ENCODE measurements around the gene ZBTB38. TPM values are rescaled to one million over a fixed set of nuclear protein-coding genes. Genes with fewer than 3 reads are reported as not detected.

Gene ZBTB38
- total RNA-seq, 1 donor from 2014 or later = 116 TPM

- intact Hi-C loops (cut with micrococcal nuclease) = loop anchor here (5.0 kb wide), 1 partner anchor 34 kb away; no protein-coding TSS in a partner anchor
- TF ChIP-seq, protein P1, sequence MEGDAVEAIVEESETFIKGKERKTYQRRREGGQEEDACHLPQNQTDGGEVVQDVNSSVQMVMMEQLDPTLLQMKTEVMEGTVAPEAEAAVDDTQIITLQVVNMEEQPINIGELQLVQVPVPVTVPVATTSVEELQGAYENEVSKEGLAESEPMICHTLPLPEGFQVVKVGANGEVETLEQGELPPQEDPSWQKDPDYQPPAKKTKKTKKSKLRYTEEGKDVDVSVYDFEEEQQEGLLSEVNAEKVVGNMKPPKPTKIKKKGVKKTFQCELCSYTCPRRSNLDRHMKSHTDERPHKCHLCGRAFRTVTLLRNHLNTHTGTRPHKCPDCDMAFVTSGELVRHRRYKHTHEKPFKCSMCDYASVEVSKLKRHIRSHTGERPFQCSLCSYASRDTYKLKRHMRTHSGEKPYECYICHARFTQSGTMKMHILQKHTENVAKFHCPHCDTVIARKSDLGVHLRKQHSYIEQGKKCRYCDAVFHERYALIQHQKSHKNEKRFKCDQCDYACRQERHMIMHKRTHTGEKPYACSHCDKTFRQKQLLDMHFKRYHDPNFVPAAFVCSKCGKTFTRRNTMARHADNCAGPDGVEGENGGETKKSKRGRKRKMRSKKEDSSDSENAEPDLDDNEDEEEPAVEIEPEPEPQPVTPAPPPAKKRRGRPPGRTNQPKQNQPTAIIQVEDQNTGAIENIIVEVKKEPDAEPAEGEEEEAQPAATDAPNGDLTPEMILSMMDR (IDR thresholded peaks at IDR 0.05; ENCODE audit: borderline replicate concordance) = no peak
- peaks cover 100% of the 10 kb centered on the region for H3K4me1 ChIP-seq
Measured at GRCh38 chr3:141408596-141408995, 40.3 kb downstream of the ZBTB38 start.

DNA sequence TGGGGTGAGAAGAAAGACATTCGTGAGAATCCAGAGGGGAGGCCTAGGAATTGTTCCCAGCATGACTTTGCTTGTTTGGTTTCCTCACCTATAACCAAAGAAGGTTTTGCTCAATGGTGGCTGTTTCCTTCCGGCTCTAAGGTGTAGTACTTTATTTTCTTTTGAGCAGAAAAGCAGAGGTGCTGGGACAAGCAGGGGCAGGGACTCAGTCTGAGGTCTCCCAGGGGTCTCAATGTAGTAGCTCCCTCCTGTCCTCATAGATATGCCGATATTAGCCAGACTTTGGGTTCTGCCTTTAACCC lies 41.6 kb downstream of the ZBTB38 start:
- intact Hi-C loops (cut with micrococcal nuclease) = loop anchor here (5.0 kb wide), 1 partner anchor 32 kb away; no protein-coding TSS in a partner anchor
- Histone ChIP-seq H3K4me1 (peaks cover 100% of the 10 kb centered on the region), H3K27ac (replicated peaks) (peak overlapping the region; percentile 99), H3K9me3 (replicated peaks) (no peaks in the 10 kb centered on the region), H3K27me3 (ENCODE audit: low read depth) (no peaks in the 10 kb centered on the region), H3K36me3 (peaks cover 54% of the 10 kb centered on the region), H3K4me3 (no peak overlapping the region)
- DNase-seq = no peak
- TF ChIP-seq, protein P1 (IDR thresholded peaks at IDR 0.05; ENCODE audit: borderline replicate concordance) = no peak

More at GRCh38 chr3:141408596-141408995, 40.3 kb downstream of the ZBTB38 start:
- no peak for DNase-seq
- Histone ChIP-seq H3K4me3 (no peak overlapping the region), H3K36me3 (peaks cover 54% of the 10 kb centered on the region), H3K27ac (replicated peaks) (peak overlapping the region; percentile 99), H3K9me3 (replicated peaks) (no peaks in the 10 kb centered on the region), H3K27me3 (ENCODE audit: low read depth) (no peaks in the 10 kb centered on the region)

DNA sequence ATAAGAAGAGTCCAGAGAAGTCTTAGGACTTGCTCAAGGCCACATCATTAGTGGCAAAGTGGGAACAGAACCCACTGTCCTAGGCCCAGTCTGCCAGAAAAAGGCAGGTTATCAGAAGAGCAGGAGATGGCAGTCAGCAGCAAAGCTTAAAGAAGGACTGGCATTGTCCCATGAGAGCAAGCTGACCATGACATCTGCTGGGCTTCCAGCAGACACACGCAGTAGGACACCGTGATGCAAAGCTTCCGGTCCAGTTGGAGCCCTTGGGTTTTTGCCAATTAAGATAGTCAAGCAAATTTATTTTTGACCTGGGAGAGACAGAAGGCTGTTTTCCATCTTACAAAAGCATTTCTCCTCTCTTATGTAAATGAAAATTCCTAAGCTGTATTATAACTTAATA lies 42.1 kb downstream of the ZBTB38 start:
- Histone ChIP-seq H3K27me3 (ENCODE audit: low read depth) (no peaks in the 10 kb centered on the region), H3K4me1 (peaks cover 100% of the 10 kb centered on the region), H3K36me3 (peaks cover 54% of the 10 kb centered on the region), H3K9me3 (replicated peaks) (no peaks in the 10 kb centered on the region), H3K4me3 (peak overlapping the region; percentile 53), H3K27ac (replicated peaks) (peak overlapping the region; percentile 99)
- intact Hi-C loops (cut with micrococcal nuclease) = no loop called here
- DNase-seq = peak; percentile 66
- TF ChIP-seq, protein P1 (IDR thresholded peaks at IDR 0.05; ENCODE audit: borderline replicate concordance) = no peak

DNA sequence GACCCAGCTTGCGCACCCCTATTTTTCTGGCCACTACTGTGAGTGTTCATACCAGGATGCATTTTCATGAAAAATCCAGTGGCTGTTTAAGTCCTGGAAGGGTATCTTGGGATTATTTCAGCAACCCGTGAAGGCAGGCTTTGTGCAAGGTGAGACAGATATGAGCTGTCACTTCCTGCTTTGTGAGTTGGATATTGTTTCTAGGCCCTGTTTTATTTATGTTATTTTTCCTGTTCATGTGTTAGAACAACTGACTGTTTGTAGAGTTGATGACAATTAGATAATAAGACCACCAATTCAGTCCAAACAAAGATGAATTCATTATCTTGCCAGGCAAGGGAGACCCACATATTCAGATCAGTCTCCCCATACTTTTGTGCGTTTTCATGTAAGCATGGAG lies 42.5 kb downstream of the ZBTB38 start:
- Histone ChIP-seq H3K4me3 (peak overlapping the region; percentile 53), H3K4me1 (peaks cover 100% of the 10 kb centered on the region), H3K27ac (replicated peaks) (peak overlapping the region; percentile 99), H3K36me3 (peaks cover 54% of the 10 kb centered on the region), H3K27me3 (ENCODE audit: low read depth) (no peaks in the 10 kb centered on the region), H3K9me3 (replicated peaks) (no peaks in the 10 kb centered on the region)
- intact Hi-C loops (cut with micrococcal nuclease) = no loop called here
- no peak for DNase-seq
- TF ChIP-seq, protein P1 (IDR thresholded peaks at IDR 0.05; ENCODE audit: borderline replicate concordance) = no peak

GRCh38 chr3:141411251-141411771 lies 43.0 kb downstream of the ZBTB38 start:
- Histone ChIP-seq H3K4me1 (peaks cover 100% of the 10 kb centered on the region), H3K36me3 (peaks cover 50% of the 10 kb centered on the region), H3K9me3 (replicated peaks) (no peaks in the 10 kb centered on the region), H3K27me3 (ENCODE audit: low read depth) (no peaks in the 10 kb centered on the region), H3K4me3 (peak overlapping the region; percentile 53), H3K27ac (replicated peaks) (peak overlapping the region; percentile 99)
- TF ChIP-seq, protein P1 (IDR thresholded peaks at IDR 0.05; ENCODE audit: borderline replicate concordance) = no peak
- intact Hi-C loops (cut with micrococcal nuclease) = no loop called here
- DNase-seq = no peak

All from left ventricle myocardium inferior (tissue), 1 donor.